Hematopoietic multipotent progenitor cell treated with erythropoietin and hydrocortisone succinate and interleukin-3 and kit ligand, for 17 days (in vitro differentiated cells): ENCODE data around the gene YIPF3.
"Not testable (repeated sequence)": the region's sequence is repeated elsewhere in the genome, so short reads cannot be mapped to it uniquely, and the experiment has no call there.

Experiments
- DNase-seq: peaks from one replicate; pipeline ENCODE4 v3.0.0-alpha.2; 2015; ENCODE audit warnings: low spot score

The YIPF3 gene

DNA sequence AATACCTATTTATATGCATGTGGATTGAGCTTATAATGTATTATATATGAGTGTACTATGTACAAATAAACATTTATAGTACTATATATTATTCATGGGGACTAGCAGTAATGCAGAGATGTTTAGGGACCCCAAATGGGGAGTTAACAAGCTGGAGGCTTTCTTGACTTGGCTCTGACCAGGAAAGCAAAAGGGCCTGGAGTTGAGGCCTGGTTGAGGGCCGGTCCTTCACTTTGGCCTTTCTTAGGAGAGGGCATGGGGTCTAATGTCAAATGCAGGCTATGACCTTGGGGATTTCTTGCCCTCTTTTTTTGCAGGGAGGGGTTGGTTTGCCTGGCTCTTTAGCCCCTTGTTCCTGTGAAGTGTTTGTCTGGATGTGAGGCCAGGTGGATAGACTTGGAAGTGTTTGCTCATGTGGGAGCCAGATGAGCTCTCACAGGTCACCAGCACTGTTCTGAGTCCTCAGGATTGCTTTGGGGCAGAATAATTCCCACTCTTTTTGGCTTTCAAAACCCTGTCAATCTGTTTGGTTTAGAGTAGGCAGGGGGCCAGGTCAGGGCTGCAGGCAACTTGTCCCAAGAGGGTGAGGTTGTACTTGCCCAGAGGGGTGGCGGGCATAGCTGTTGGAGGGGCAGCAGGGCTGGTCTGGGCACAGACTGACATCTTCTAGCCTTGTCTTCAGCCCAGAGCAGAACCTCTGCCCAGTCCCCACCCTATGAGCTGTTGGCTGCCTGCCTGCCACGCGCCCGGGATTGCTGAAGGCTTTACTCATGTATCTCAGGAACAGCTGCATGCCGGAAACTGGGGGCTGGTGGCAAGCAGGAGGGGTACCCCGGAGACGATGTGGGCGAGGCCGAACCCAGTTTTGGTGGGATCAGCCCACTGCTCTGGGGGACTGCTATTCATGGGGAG is 24.7 kb downstream of the YIPF3 start:
- DNase-seq: no peak

DNA sequence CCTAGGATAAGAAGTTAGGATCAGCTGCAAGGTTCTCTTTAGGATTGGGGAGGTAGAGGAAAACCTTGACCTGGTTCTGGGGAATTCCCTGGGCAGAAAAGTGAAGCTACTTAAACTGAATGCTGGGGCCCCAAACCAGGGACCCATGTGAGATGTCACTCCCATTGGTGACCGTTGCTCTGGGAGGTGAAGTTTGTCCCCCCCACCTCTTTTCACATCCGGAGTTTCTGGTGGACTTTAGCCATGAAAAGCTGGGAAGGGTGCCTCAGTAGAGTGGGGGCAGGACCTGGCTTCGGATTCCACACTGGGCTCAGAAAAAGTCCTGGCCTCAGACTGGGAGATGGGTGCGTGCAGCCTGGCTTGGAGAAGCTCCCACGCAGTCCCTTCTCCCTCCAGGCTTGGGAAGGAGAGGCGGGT is 26.2 kb downstream of the YIPF3 start:
- no peak for DNase-seq

GRCh38 chr6:43489277-43490072 is 27.3 kb downstream of the YIPF3 start:
- no peak for DNase-seq

DNA sequence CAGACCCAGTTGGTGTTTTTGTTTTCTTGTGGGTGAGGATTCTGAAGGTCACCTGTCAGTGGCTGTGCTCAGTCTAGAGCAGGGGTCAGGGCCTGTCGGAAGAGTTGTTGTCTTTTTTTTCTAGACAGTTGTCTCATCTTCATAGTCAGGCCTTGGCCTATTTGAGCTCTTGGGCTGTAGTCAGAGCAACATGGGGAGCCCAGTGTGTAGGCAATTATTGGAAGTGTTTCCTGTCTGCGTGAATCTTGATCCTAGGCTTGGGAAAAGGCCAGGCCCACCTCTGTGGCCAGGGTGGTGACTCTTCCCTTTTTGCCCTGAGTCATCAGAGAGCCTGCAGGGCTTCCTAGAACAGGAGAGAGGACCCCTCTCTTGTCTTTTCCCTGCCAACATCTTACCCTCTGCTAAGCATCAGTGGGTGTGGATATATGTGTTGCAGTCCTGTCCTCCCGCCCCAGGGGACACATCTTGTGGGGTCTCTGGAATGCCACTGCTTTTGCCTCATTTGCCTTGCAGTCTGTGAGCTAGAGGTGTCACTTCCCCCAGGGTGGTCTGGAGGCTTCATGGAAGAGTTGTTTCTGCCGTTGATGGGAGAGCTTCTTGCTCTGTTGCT is 28.0 kb downstream of the YIPF3 start:
- DNase-seq: no peak

DNA sequence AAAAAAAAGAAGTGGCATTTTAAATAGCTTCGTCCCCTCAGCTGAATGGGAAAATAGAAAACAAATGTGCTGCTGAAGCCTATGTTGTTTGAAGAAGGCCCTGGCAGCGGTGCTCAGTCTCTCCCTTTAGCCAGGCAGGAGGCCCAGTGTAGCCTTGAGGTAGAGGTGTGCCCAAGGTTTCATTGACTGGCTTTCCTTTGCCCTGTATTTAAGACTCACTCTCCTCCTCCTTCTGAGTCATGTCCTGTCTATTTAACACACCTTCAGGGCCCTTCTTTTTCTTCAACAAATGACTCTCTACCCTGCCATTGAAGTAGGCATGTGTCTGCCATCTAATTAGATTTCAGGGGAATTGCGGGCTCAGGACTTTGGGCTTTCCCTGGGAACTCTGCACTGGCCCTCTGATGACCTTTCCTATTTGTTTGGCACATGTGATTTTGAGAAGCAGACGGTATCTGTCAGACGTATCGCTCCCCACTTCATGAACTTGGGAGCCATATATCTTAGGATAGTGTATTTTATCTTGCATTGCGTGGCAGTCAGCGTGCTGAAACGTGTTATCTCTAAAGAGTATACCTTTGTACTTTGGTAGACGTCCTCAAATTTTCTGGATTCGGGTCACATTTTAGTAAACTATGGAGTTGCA is 35.0 kb downstream of the YIPF3 start:
- DNase-seq: no peak

- DNase-seq: no peak
These were observed 35.7 kb downstream of the YIPF3 start for GRCh38 chr6:43481075-43481474.

GRCh38 chr6:43478008-43478372 is 38.7 kb downstream of the YIPF3 start:
- peak; percentile 46 for DNase-seq

GRCh38 chr6:43477235-43478007 is 39.3 kb downstream of the YIPF3 start, which contains the start of gene TJAP1:
TSS of gene TJAP1 (plus strand) at chr6:43477570. CDS start at chr6:43499002, 21,432 bp downstream.
- peak; percentile 84 for DNase-seq

GRCh38 chr6:43476746-43477145 is 40.0 kb downstream of the YIPF3 start:
- no peak for DNase-seq

DNA sequence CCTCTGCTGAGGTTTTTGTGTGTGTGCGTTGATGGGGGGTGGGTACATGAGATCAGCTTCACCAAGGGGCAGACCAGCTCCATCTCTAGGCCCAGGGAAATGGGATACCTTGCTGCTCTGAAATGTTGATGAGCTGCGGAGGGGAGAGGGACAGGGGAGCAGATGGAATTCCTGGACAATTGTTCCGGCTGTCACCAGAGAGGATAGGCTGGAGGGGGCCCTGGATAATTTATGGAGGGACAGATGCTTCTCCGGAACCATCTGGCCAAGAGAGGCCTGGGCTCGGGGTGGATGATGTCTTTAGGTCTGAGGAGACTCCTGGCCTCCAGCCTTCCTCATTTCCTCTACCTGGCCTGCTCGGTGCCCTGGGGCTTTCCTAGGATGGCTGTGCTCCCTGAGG is 41.2 kb downstream of the YIPF3 start:
- DNase-seq: no peak

GRCh38 chr6:43472515-43472914 is 44.2 kb downstream of the YIPF3 start:
- no peak for DNase-seq

- no peak for DNase-seq
These were observed 45.3 kb downstream of the YIPF3 start for GRCh38 chr6:43471399-43471798.

- DNase-seq: no peak
These were observed 46.8 kb downstream of the YIPF3 start for GRCh38 chr6:43469947-43470346.

DNA sequence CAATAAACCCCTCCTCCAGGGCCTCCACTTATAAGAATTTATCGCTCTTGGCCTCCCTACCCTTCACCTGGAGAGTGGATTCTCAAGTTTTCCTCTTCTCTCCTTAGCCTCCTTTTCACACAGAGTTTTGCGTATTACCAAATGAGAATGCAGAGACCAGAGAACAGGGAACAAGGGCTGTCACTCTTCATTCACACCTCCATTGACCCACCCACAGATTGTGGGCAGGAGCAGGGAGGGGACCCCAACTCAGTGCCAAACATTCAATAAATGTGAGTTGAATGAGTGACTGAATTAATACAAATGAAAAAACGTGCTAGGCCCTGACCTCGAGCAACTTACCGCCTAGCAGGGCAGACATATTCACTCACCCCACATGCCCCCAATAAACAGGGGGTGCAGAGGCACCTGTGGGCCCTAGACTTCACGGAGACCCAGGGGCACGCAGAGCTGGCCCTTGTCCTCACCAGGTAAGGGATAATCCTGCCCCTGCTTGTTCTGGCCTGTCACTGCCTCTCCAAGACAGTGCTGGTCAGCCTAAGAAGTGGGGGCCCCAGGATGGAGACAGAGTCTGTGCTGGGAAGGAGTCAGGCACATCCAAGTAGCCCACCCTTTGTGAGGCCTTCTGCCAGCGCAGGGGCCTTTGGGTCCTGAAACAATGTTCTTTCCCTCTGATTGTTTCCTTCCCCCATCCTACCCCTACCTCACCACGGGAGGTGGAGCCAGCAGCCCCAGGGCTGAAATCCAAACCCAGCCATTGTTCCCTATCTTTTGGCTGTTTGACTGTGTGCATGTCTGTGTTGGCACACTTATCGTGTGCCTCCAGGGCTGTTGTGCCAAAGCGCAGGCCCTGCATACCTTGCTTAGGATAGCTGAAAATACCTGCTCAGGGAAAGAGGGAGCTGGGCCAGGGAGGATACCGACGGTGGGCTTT is 47.7 kb downstream of the YIPF3 start:
- no peak for DNase-seq

DNA sequence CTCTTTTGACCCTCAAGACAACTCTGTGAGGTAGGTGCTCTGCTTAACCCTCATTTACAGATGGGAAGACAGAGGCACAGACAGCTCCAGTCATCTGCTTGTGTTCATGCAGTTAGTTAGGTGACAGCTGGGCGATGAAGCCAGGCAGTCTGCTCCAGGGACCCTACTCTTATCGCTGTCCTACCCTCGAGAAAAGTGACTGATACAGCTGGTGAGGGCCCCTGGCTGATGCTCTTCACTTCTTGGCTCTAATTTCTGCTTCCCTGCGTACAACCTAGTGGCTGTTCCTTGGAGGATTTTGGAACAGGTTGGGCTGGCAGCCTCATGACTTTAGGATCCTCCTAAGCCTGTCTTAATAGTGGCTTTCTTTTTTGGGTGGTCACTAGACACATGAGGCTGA is 48.5 kb downstream of the YIPF3 start:
- DNase-seq: no peak

GRCh38 chr6:43467752-43468151 is 49.0 kb downstream of the YIPF3 start:
- DNase-seq: no peak

GRCh38 chr6:43467265-43467664 is 49.5 kb downstream of the YIPF3 start:
- not testable (repeated sequence) for DNase-seq

DNA sequence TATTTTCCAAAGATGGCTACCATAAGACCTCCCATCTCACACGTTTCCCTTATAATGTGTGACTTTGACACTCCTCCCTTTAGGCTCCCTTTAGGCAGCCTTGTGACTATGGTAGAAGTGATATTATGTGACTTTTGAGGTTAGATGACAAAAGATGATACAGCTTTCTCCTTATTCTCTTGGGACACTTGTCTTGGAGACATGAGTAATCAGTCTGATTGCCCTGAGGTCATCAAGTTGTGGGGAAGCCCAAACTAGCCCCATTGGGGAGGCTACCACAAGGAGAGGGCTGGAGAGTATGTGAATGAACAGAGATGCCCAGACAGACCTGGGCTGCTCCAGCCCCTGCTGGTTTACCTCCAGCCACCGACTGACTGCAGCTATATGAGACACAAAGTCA is 50.8 kb downstream of the YIPF3 start:
- DNase-seq: no peak

- DNase-seq: no peak
These were observed 52.4 kb downstream of the YIPF3 start for GRCh38 chr6:43464337-43464736.

DNA sequence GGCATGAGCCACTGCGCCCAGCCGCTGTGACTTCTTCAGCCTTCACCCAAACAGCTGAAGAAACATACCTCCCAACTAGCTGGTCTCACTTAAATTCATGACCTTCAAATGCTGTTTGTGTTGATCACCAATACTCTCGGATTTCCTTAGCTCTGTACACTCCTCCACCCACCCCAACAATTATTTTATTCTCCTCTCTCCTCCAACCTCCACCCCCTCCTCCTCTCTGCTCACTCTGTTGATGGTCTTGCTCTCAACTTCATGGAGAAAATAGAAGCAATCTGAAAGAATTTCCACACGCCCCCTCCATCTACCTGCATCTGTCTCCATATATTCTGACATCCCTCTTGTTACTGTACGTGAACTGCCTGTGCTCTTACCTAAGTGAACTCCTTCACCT is 54.8 kb downstream of the YIPF3 start:
- no peak for DNase-seq
